HG03442 (cell line): Measurements from ENCODE around the gene DUSP15.
"Not testable (repeated sequence)": the region's sequence is repeated elsewhere in the genome, so short reads cannot be mapped to it uniquely, and the experiment has no call there.

Experiments
- ATAC-seq: cut with Tn5 transposase; IDR thresholded peaks from one replicate; pipeline ENCODE4 v1.9.1; 2021; ENCODE audit warnings: mild to moderate bottlenecking, moderate library complexity; ENCODE audit not compliant: unreplicated experiment

The DUSP15 gene

DNA sequence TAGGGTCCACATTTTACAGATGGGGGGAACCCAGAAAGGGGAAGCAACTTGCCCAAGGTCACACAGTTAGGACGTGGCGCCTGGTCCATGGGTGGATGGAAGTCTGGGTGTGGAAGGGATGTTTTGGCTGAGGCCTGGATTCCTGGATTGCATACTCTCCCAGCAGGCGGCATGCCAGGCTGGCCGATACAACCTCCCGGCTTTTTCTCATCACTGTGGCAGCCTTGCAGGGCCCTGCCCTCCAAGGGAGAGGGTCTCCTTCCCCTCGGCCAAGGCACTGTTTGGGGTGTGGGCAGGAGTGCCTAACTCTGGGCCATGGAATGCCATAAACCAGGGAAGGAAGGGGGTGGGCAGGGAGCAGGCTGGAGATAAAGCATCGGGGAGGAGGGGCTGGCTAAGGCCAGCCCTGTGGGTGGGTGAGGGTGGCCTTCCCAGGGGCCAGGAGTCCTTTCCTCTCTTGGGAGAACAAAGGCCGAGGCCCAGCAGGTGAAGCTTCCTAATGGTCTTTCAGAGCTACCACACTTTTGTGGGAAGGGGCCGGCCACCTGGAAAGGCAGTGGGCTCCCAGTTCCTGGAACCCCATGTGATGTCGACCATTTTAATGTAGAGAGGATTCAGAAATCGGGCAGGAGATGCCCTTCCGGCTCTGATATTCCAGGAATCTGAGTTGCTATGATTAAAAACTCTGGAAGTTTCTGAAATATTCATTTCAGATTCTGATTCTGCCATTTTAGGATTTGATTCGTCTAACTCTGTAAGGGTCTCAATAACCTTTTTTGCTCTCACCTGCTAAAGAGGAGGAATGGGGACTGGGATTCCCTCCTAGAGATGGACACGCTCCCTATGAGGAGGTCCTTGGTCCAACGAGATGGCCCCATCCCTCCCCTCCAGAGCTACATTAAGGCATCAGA, 29.2 kb downstream of the DUSP15 start:
- no peak for ATAC-seq

DNA sequence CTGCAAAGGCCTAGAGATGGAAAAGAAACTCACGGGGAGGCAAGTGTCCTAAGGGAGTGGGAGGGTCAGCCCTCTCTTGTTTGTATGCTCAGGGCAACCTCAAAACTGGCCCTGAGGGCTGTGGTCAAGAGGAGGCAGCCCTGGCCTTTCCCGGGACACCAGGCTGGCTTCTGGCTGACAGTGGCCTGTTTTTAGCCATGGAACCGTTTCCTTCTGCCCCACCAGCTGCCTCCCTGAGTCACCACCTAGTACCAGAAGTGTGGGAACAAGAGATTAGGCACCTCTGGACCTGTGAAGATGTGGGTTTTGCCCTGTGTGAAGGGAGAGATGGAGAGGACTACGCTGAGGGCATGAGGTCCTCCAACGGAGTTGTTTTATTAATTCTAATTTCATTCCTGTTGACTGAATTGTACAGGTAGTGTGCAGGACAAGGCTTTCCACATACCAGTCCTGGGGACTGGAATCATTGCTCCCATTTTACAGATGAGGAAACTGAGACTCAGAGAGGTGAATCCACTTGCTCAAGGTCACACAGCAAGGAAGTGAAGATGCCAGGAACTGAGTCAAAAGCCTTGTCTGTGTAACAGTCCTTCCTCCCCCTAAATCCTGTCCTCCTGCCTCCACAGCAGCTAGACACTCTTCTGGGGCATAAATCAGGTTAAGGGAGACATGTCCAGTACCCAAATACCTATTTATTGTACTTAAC, 30.4 kb downstream of the DUSP15 start:
- ATAC-seq: no peak

DNA sequence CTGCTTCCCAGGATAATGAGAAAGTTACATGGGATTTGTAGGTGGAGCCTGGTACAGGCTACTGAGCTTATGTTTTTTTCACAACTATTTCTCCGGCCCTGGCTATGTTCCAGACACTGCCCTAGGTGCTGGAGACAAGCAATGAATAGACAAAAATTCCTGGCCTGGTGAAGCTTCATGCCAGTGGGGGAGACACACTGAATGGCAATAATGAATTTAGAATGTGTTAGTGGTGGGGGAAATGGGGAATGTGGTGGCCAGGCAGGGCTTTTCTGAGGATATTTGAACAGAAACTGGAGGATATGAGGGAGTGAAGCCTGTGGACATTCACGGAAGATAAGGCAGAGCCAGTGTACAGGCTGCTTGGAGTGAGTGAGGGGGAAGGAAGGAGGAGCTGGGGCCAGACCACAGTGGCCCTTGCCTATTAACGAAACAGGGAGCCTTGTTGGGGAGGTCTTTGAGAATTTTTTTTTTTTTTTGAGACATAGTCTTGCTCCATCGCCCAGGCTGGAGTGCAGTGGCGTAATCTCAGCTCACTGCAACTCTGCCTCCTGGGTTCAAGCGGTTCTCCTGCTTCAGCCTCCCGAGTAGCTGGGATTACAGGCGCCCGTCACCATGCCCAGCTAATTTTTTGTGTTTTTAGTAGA, 31.6 kb downstream of the DUSP15 start:
- ATAC-seq: no peak

DNA sequence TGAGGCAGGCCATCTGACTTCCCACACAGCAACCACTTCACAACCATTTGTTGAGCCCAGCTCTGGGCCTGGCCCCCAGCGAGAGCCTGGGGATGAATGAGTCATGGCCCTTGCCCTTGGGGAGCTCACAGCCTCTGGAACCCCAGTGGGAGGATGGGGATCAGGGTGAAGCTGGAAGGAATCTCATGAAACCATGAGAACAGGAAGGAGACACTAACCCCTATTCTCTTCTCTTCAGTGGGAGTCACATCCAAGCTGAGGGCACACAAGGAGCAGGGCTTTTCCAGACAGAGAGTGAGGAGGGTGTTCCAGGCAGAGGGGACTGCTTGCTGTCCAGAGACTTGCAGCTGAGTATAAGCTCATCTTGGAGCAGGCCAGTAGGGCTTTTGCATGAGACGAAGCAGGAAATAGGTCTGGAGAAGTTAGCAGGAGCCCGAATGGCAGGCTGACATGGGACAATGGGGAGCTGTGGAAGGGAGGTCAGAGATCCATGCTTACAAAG, 32.4 kb downstream of the DUSP15 start:
- ATAC-seq: no peak

DNA sequence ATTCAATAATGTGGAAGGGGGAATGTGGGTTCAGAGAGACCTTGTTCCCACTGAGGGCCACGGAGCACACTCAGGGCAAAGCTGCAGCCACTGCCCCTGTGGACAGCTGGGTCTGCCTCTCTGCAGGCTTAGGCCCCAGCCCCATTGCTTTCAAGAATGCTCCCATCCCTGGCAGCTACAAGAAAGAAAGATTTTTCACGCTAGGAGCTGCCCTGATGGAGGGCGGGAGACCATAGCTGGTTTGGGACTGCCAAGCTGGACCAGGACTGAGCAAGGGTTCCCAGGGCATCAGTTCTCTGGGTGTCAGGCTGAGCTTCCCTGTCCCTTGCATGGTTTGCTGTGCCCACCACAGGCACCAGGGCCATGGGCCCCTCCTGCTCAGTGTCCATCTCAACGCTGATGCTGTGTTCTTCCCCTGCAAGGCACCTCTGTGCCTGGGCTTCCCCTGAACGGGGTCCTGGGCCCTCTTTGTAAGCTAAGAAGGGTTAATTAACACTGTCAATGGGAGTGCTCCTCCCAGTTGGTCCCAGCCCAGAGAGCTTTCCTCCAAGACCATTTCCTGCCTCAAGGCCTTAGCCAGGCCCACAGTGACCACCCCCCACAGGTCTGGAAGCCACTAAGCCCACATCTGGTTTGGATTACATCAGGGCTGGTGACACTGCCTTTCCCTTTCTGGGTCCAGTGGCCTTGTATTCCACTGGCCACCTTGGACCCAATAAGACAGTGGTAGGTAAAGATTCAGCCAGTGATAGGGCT, 33.3 kb downstream of the DUSP15 start:
- ATAC-seq: no peak

DNA sequence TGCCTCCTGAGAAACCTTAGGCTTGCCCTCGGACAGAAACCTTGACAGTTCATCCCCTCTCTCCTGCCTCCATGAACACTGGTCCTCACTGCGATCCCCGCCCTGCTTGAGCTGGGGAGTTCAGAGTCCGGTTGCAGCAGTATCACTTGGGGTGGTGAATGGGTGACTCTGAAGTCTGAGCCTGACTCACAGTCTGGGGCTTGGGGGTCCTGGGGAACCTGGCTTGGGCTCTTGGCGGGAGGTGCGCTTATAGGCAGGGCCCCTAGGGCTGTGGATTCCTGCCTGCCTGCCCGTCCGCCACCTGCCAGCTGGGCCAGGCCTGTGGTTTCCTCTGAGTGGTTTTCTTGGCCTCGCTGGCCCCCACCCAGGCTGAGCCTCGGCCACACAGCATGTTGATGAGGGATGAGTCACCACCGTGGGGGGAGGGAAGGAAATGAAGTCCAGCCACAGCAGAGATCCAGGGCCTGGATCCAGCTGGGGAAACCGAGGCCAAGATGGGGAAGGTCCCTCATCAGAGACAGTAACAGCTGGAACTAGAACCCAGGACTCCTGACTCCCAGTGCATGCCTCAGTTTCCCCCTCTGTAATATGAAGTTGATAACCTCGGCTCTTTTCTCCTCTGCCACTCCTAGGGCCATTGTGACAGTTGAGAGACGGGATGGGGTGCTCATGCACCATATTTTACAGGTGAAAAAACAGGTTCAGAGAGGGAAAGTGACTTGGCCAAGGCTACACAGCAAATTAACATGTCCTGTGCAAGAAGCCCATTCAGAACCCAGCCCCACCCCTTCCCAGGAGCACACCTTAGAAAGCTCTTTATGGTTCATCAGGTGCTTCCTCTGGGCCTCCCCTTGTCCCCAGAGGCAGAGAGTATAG, 34.1 kb downstream of the DUSP15 start:
- ATAC-seq: peak; percentile 68

DNA sequence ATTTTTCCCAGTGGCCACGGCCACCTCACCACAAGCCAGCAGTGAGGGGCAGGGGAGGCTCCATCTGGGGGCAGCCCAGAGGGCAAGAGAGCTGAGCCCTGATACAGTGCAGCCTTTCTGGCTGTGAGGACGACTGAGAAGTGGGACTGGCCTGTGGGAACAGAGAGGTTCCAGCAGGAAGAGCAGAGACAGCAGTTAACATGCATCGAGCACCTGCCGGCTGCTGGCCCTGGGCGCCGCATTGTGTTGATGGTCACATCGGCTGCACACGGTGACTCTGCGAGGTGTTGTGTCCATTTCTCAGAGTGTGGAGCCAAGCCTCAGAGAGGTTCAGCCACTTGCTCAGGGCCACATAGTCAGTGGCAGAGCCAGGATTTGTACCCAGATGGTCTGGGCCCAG, 34.8 kb downstream of the DUSP15 start:
- no peak for ATAC-seq

DNA sequence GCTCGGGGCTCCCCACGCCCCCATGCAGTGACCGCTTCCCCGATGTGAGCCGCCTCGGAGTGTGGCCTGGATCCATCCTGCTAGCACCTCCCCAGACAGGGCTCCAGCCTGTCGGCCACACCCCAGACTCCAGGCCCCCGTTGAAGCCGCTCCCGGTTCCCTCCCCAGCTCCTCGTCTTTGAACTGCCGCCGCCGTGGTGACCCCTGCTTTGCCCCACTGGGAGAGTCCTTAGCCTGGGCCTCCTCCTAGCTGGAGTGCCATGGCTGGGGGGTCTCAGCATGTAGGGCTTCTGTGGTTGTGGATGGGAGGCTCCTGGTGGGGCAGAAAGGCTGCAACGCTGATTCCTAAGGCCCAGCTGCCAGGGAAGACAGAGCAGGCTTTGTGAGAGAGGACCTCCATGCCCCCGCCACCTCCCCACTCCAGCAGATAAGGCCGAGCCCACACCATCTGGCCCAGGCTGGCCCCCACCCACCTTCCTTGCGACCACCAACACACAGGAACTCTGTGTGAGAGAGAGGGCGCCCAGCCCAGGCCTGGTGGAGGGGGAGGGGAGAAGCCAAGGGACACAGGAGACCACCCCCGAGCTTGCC, 36.3 kb downstream of the DUSP15 start:
- ATAC-seq: no peak

DNA sequence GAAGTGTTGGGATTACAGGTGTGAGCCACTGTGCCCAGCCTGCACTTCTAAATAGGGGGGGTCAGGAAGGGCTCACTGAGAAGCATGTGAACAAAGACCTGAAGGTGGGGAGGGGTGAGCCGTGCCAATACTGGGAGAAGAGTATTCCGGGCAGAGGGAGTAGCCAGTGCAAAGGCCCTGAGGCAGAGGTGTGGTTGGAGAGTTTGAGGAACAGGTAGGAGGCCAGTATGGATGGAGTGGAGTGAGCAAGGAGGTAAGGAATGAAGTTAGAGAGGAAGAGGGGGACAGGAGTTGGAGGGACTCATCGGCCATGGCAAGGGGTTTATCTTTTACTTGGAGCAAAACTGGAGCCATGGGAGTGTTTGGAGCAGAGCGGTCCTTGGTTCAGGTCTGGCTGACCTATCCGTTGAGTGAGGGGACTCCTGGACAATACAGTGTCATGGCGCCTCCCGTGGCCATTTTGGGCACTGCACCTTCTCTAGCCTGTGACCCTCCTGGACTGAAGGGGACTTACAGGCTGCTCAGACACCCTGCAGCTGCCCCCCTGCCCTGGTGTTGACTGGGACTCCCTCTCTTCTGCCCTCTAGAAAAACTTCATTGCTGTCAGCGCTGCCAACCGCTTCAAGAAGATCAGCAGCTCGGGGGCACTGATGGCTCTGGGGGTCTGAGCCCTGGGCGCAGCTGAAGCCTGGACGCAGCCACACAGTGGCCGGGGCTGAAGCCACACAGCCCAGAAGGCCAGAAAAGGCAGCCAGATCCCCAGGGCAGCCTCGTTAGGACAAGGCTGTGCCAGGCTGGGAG, 37.0 kb downstream of the DUSP15 start:
- ATAC-seq: no peak

DNA sequence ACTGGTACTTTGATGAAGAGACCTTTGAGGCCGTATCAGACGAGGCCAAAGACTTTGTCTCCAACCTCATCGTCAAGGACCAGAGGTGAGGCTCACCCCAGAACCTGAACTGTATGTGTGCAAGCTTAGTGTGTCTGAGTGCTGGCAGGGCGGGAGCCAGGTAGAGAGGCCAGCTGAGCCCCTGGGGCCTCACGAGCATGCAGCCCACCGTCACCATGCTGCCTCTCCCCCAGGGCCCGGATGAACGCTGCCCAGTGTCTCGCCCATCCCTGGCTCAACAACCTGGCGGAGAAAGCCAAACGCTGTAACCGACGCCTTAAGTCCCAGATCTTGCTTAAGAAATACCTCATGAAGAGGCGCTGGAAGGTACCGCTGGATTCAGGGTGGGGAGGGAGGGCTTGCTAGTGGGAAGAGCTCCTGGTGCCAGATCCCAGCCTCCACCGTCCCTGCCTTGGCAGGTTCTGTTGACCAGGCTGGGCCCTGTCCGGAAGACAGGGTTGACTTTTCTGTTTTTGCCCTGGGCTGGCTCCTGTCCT, 38.5 kb downstream of the DUSP15 start:
- no peak for ATAC-seq

DNA sequence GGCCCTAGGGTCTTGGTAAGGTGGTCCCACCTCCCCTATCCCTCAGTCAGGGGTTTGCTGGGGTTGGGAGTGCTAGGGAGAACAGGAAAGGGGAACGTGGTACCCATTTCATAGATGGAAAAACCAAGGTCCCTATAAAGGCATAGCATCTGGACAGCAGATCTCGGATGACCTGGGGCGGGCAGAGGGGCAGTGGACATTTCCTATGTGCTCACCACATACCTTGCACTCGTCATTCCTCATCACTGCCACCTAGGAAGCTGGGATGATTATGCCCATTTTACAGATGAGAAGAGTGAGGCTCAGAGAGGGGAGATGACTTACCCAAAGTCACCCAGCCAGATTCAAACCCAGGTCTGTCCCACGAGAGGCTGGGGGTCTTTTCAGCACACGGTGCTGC, 39.1 kb downstream of the DUSP15 start:
- no peak for ATAC-seq

DNA sequence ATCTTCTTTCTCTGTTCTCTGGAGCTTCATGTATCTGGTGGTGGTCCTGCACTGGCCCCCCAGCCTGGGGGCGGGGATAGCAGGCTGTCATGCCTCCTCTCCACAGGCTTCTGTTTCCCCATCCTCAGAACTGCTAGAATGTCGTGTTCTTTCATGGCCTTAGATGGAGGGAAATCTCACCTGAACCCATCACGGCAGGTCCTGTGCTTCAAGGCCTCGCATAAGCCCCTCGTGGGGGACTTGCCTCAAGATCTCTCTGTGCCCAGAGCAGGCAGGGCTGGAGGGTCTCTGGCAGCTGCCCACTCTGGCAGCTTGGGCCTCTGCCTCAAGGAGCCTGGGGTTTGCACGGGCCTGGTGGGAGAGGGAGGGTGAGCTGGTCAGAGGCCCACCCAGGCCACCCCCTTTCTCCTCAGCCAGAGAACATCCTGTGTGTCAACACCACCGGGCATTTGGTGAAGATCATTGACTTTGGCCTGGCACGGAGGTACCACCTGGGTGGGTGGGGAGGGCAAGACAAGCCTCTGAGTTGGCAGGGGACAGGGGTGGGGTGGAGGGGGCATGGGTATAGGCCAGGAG, 39.8 kb downstream of the DUSP15 start:
- ATAC-seq: no peak

DNA sequence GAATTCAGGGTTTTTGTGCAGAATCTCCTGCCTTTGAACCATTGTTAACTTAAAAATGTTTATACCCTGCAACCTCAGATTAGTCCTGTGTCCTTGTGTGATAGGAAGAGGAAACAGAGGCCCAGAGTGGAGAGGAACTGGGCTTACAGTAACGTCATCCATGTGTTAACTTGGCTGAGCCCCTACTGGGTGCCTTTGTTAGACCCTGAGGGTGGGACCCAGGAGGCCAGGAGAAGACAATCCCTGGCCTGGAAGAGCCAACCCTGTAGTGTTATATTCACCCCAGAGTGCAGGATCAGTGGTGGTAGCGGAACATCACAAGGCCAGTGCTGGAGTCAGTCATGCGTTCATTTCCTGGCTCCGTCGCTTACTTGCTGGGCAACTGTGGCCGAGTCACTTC, 40.6 kb downstream of the DUSP15 start:
- ATAC-seq: no peak

DNA sequence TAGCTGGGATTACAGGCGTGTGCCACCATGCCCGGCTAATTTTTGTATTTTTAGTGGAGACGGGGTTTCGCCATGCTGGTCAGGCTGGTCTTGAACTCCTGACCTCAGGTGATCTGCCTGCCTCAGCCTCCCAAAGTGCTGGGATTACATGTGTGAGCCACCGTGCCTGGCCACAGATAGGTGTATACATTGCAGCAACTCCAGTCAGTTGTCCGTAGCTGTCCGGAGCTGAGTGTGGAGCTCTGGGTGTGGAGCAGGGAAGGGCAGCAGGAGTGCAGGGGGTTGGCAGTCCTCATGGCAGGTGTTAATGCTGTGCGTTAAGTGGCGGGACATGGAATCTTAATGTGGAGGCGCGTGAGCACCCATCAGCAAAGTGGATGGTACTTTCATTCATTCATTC, 42.3 kb downstream of the DUSP15 start:
- not testable (repeated sequence) for ATAC-seq

DNA sequence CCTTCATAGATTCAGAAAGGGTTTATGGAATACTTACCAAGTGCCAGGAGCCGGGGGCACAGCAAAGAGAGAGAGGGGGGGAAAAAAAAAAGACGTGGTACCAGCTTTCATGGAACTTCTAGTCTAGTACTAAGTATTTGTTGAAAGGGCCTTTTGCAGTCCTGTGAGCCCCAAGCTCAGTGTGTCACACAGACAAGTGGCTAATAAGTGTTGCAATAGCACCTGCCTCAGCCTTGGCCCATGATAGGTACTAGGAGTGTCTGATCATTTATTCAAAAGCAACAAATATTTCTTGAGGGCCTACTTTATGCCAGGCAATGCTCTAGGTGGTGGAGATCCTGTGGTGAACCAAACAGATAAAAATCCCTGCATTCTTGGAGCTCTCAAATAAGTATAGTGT, 43.3 kb downstream of the DUSP15 start:
- no peak for ATAC-seq

DNA sequence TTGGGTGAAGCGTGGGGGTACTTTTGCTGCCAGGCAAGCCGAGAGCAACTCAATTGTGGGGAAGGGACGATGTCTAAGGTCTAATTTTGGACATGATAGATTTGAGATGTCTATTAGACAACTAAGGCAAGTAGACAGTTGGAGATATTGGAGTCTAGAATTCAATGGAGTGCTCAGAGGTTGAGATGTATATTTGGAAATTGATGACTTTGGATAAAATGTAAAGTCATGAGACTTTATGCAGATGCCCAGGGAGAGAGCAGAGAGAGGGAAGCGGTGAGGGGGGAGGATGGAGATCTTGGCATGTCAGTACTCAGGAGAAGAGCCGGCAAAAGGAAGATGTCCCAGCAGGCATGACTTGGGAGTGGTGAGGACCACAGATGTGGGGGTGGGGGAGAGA, 44.3 kb downstream of the DUSP15 start:
- no peak for ATAC-seq

DNA sequence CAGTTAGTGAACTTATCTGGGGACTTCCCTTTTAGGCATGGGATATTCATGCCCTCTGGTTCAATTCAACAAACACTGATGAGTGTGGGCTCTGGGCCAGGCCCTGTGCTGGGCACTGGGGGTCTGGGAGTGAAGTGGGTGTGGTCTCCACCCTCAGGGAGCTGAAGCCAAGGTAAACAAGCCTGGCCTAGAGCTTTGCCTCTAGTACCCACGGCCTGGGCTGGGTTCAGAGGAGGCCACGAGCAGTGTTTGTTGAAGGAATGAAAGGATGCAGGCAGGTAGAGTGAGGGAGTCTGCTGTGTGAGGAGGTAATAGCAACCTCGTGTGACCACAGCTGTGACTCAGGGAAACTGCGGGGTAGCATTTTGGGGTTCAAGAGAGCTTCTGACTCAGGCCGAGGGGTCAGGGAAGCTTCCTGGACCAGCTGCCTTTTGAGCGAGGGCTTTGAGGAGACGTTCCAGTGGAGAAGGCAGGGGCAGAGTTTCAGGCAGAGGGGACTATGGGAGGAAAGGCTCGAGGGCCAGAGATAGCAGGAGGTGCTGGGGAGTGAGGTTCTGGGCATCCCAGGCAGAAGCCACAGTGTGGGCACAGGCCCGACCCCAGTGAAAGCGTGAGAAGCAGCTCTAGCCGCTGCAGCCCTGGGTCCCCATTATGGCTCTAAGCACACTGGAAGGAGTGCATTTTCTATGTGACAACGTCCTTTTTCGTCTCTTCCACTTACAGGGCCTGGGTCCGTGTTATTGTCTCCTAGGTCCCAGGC, 45.6 kb downstream of the DUSP15 start:
- ATAC-seq: no peak
